HG03045 (cell line): ENCODE measurements around the gene NPIPB6.

Source experiments
- ATAC-seq: cut with Tn5 transposase; IDR thresholded peaks from one replicate; pipeline ENCODE4 v1.9.1; 2021; ENCODE audit warnings: mild to moderate bottlenecking, moderate library complexity; ENCODE audit not compliant: unreplicated experiment

NPIPB6 gene

DNA sequence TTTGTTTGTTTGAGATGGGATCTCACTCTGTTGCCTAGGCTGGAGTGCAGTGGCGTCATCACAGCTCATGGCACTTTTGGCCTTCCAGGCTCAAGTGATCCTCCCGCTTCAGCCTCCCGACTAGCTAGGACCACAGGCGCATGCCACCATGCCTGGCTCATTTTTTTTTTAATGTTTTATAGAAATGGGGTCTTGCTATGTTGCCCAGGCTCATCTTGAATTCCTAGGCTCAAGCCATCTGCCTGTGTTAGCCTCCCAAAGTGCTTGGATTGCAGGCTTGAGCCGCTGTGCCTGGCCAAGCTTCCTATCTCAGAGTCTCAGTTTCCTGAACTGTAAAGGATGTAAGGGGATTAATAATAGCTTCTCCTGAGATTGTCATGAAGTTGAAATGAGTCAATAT is 63.0 kb downstream of the NPIPB6 start:
- no peak for ATAC-seq

DNA sequence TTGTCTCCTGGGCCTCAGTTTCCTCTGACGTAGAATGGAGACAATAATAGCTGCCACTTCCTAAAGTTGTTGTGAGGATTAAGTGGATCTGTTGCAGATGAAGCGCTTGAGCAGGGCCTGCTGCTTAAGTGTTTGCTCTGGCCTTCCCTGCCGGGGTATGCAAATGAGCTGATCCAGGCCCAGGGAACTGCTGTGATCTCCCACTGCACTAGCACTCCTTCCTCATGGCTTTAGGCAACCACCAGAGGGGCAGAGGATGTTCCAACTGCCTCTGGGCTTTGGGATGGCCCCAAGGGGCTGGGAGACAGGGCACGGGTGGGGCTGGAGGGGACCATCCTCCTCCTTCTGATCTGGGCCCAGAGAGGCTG is 64.8 kb downstream of the NPIPB6 start:
- ATAC-seq: no peak

DNA sequence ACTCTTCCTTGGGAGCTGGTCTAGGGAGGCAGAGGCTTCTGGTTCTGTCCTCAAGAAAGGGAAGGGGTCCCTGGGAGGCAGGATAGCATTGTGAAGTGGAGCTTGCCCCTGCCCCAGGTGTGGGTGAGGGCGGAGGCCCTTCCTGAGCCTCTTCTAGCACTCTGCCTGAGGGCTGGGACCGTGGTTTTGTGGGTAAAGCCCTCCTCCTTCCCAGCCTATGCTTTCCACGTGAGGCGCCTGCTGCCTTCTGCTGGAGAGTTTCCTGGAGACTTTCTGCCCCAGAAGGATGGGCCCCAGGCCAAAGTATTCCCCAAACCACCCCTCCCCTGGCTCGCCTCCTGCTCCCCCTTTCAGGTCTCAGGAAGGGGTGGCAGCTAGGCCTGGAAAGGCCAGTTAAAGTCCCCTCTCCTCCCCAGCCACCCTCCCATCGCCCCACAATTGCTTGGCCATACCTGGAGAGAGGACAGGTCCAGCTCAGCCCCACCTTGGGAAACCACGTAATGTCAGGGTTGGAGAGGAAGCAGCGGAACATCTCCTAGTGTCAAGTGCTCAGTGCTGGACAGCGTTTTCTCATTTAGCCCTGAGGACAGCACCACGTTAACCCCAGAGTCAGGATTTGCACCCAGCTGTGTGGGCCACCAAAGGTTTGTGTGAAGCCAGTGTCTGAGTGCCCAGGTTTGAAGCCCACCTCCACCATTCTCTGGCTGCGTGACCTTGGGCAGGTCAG is 65.4 kb downstream of the NPIPB6 start:
- ATAC-seq: no peak

- no peak for ATAC-seq
Measured at GRCh38 chr16:28297308-28297707, 66.0 kb downstream of the NPIPB6 start.

DNA sequence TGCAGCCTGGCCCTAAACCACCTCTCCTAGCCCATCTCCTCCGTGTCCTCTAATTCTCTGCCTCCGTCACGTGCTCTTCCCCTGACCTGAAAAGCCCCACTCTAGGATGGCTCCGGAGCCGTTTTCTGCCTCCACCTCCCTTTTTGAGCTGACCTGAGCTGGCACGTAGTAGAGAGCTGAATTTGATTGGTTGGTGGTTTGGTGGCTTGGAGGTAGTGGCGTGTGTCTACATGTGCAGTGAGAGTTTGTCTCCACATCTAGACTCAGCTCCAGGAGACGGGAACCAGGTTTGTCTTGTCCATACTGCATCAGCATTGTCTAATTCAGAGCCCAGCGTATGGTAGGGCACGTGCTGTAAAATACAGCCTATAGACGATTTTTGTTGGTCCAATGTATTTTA is 68.0 kb downstream of the NPIPB6 start:
- no peak for ATAC-seq

DNA sequence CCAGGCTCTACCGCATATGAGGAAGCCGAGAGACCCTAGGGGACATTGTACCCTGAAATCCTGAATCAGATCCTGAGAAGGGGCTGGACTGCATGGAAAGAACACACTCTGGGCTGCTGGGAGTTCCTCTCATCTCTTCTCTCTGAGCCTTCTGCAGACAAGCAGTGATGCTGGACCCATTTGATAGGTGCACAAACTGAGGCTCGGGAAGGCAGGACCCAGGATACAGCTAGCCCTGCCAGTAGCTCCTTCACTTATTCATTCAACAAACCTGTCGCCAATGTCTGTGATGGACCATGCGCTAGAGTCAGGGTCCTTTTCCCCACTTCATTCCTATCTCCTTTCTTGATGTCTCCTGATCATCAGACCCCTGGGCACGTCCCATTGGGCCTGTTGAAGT is 69.1 kb downstream of the NPIPB6 start:
- ATAC-seq: no peak

- ATAC-seq: no peak
Measured at GRCh38 chr16:28293601-28293960, 69.7 kb downstream of the NPIPB6 start.

GRCh38 chr16:28292731-28293600 is 70.3 kb downstream of the NPIPB6 start:
- no peak for ATAC-seq
